ENCODE results near the gene AKAP10.
"Not testable (repeated sequence)": the region's sequence is repeated elsewhere in the genome, so short reads cannot be mapped to it uniquely, and the experiment has no call there.

The AKAP10 gene

GRCh38 chr17:19977293-19978208, at the start of gene AKAP10:
TSS of gene AKAP10 (minus strand) at chr17:19977828. CDS start at chr17:19977679, 149 bp downstream.
- TF ChIP-seq, protein P1, sequence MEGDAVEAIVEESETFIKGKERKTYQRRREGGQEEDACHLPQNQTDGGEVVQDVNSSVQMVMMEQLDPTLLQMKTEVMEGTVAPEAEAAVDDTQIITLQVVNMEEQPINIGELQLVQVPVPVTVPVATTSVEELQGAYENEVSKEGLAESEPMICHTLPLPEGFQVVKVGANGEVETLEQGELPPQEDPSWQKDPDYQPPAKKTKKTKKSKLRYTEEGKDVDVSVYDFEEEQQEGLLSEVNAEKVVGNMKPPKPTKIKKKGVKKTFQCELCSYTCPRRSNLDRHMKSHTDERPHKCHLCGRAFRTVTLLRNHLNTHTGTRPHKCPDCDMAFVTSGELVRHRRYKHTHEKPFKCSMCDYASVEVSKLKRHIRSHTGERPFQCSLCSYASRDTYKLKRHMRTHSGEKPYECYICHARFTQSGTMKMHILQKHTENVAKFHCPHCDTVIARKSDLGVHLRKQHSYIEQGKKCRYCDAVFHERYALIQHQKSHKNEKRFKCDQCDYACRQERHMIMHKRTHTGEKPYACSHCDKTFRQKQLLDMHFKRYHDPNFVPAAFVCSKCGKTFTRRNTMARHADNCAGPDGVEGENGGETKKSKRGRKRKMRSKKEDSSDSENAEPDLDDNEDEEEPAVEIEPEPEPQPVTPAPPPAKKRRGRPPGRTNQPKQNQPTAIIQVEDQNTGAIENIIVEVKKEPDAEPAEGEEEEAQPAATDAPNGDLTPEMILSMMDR (IDR thresholded peaks at IDR 0.05; ENCODE audit: low read length, missing control alignments), result no peak
- peak within 1 kb of the TSS; percentile 89 for H3K4me3 ChIP-seq (replicated peaks; ENCODE audit: low read depth, low read length)
- DNase-seq (ENCODE audit: low read depth), result peak; percentile 83

DNA sequence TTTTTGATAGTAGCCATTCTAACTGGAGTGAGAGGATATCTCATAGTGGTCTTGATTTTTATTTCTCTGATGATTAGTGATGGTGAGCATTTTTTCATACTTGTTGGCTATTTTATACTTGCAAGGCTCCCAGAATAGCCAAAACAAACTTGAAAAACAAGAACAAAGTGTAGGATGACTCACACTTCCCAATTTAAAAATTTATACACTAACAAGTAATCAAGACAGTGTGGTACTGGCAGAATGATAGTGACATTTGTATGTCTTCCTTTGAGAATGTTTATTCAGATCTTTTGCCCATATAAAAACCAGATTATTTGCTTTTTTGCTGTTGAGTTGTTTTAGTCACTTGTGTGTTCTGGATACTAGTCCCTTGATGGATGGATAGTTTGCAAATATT, 49.3 kb upstream of the AKAP10 start:
- no peak overlapping the region for H3K4me3 ChIP-seq (replicated peaks; ENCODE audit: low read depth, low read length)
- TF ChIP-seq, protein P1 (IDR thresholded peaks at IDR 0.05; ENCODE audit: low read length, missing control alignments), result no peak
- no peak for DNase-seq (ENCODE audit: low read depth)

GRCh38 chr17:20022701-20023100, 45.1 kb upstream of the AKAP10 start:
- H3K4me3 ChIP-seq (replicated peaks; ENCODE audit: low read depth, low read length), result no peak overlapping the region
- no peak for DNase-seq (ENCODE audit: low read depth)
- TF ChIP-seq, protein P1 (IDR thresholded peaks at IDR 0.05; ENCODE audit: low read length, missing control alignments), result no peak

GRCh38 chr17:20016475-20016992, 38.9 kb upstream of the AKAP10 start:
- H3K4me3 ChIP-seq (replicated peaks; ENCODE audit: low read depth, low read length), result not testable (repeated sequence)

GRCh38 chr17:20012017-20012536, 34.4 kb upstream of the AKAP10 start:
- no peak for DNase-seq (ENCODE audit: low read depth)
- TF ChIP-seq, protein P1 (IDR thresholded peaks at IDR 0.05; ENCODE audit: low read length, missing control alignments), result no peak
- no peak overlapping the region for H3K4me3 ChIP-seq (replicated peaks; ENCODE audit: low read depth, low read length)

More at GRCh38 chr17:20016475-20016992, 38.9 kb upstream of the AKAP10 start:
- not testable (repeated sequence) for DNase-seq (ENCODE audit: low read depth)

GRCh38 chr17:20010936-20011335, 33.3 kb upstream of the AKAP10 start:
- DNase-seq (ENCODE audit: low read depth), result no peak
- TF ChIP-seq, protein P1 (IDR thresholded peaks at IDR 0.05; ENCODE audit: low read length, missing control alignments), result no peak
- no peak overlapping the region for H3K4me3 ChIP-seq (replicated peaks; ENCODE audit: low read depth, low read length)

- peak overlapping the region; percentile 20 for H3K4me3 ChIP-seq (replicated peaks; ENCODE audit: low read depth, low read length)
- TF ChIP-seq, protein P1 (IDR thresholded peaks at IDR 0.05; ENCODE audit: low read length, missing control alignments), result peak; percentile 60
- DNase-seq (ENCODE audit: low read depth), result peak; percentile 72
Observed at GRCh38 chr17:20010099-20010863, 32.7 kb upstream of the AKAP10 start.

Data from fibroblast of pulmonary artery (primary cell).